Neuron (in vitro differentiated cells): Measurements from ENCODE around the gene ALDH18A1.

Source experiments
- H2AFZ ChIP-seq: one replicate; pipeline ENCODE4 v1.6.1; 2013; ENCODE audit warnings: low read depth, mild to moderate bottlenecking, inconsistent platforms, low read length, moderate library complexity
- H3K27me3 ChIP-seq: one replicate; pipeline ENCODE4 v1.6.1; 2013; ENCODE audit warnings: low read length; ENCODE audit not compliant: insufficient read depth
- H3K36me3 ChIP-seq: one replicate; pipeline ENCODE4 v1.6.1; 2013; ENCODE audit warnings: low read length; ENCODE audit not compliant: insufficient read depth
- H3K4me1 ChIP-seq: one replicate; pipeline ENCODE4 v1.6.1; 2013; ENCODE audit warnings: low read length; ENCODE audit not compliant: insufficient read depth
- H3K4me3 ChIP-seq: 2 replicates; pipeline ENCODE4 v1.5.1; 2013; ENCODE audit warnings: mild to moderate bottlenecking, low read length, moderate library complexity
- H3K9me3 ChIP-seq: one replicate; pipeline ENCODE4 v1.6.1; 2013; ENCODE audit warnings: low read length

Gene ALDH18A1

DNA sequence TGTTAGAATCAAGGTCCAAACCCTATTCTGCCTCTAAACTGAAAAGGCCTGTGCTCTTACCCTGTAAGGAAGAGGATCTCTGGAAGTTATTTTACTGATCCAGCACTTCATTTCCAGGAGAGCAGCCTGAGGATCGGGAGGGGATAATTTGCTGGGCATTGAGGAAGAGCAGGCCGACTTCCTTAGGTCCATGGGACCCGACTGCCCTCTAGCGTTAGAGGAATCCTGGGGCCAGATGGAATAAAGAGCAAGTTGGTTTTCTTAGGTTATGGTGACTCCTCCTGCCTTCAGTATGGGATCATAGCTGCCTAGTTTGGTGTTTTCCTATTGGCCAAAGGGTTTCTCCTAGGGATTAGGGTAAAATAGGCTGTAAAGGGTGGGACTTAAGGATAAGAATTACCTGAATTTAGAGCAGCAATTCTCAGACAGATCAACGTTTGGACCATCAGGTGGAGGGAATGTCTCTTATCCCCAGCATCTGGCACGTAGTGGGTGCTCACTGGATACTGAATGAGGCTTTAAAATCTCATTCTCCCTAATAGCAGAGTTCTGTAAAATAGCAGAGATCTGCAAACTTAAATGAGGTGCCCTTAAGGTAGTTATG, 55.3 kb downstream of the ALDH18A1 start:
- Histone ChIP-seq H3K36me3 (peaks cover 11% of the 10 kb centered on the region), H3K27me3 (no peaks in the 10 kb centered on the region), H3K9me3 (no peaks in the 10 kb centered on the region), H3K4me3 (no peak overlapping the region), H3K4me1 (no peaks in the 10 kb centered on the region), H2AFZ (peak overlapping the region; percentile 62)

DNA sequence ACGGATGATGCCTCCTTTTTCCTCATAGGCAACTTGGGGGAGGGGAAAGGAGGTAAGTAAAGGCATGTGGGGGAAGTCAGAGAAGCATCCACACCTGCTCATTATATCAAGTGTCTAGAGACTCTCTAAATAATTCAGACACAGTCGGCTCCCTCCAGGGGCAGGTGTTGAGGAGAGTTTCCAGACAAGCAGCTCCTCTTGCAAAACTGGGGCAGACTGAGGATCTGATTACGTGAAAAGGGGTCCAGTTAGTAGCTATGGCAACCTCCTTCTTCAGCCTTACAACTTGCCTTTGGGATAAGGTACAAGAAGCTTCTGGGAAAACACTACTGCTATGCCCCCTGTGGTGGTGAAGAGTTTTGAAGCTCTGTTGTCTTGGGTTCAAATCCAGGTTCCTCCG, 56.4 kb downstream of the ALDH18A1 start:
- Histone ChIP-seq H3K4me3 (no peak overlapping the region), H3K27me3 (no peaks in the 10 kb centered on the region), H2AFZ (no peak overlapping the region), H3K4me1 (no peaks in the 10 kb centered on the region), H3K9me3 (no peaks in the 10 kb centered on the region), H3K36me3 (peaks cover 2% of the 10 kb centered on the region)

- Histone ChIP-seq H3K27me3 (no peaks in the 10 kb centered on the region), H2AFZ (no peak overlapping the region), H3K4me1 (no peaks in the 10 kb centered on the region), H3K36me3 (no peaks in the 10 kb centered on the region), H3K4me3 (no peak overlapping the region), H3K9me3 (no peaks in the 10 kb centered on the region)
Measured at GRCh38 chr10:95597788-95598187, 58.7 kb downstream of the ALDH18A1 start.

- Histone ChIP-seq H3K27me3 (peaks cover 5% of the 10 kb centered on the region), H3K4me1 (no peaks in the 10 kb centered on the region), H3K4me3 (no peak overlapping the region), H2AFZ (no peak overlapping the region), H3K9me3 (no peaks in the 10 kb centered on the region), H3K36me3 (no peaks in the 10 kb centered on the region)
Measured at GRCh38 chr10:95588025-95588424, 68.5 kb downstream of the ALDH18A1 start.

DNA sequence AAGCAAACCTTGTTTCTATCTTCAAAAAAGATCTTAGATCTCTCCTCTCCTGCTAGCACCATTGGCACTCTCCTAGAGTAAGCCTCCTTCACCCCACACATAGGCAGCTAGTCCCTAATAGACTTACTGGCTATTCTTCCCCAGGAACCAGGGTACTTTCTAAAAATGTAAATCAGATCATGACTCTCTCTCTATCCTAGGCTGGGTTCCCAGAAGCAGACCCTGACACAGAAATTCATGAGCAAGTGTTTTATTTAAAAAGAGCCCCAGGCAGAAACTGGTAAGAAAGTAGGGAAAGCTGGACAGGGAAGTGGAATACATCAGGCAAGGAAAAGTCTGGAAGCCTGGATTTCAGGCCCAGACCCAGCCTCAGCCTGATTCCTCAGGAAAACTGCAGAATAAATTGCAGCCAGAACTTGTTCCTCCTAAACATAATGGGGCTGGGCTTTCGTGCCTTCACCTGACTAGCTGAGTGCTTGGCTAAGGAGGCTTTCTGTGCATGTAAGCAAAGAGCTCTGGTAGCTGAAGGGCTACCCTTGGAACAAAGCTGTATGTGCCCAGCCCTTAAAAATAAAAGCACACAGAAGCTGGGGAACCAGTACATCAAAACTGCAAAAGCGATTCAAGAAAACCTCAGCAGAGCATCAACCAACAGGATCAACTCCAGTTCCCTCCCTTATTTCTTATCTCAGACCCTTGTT, 76.5 kb downstream of the ALDH18A1 start:
- H3K9me3 ChIP-seq, result no peaks in the 10 kb centered on the region
- H3K27me3 ChIP-seq, result peaks cover 3% of the 10 kb centered on the region
- no peak overlapping the region for H3K4me3 ChIP-seq
- no peaks in the 10 kb centered on the region for H3K36me3 ChIP-seq
- H2AFZ ChIP-seq, result no peak overlapping the region
- no peaks in the 10 kb centered on the region for H3K4me1 ChIP-seq

DNA sequence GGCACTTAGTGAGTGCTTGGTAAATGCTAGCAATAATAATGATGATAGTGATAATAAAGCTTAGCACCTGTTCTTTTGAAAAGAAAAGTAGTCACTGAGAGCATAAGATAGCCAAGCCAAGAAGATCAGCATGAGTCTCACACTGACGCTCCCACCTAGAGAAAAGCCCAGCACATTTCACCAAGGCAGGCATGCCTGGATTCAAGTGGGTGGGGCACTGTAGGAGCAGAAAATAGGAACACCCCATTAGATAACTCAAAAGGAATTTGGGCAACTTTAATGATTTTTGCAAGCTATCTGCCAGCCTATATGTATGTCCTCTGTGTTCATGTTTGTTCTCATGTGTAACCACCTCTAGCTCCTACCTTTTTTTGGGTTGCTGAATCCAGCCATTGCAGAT, 77.2 kb downstream of the ALDH18A1 start:
- H2AFZ ChIP-seq, result no peak overlapping the region
- H3K36me3 ChIP-seq, result no peaks in the 10 kb centered on the region
- H3K27me3 ChIP-seq, result peaks cover 3% of the 10 kb centered on the region
- no peak overlapping the region for H3K4me3 ChIP-seq
- no peaks in the 10 kb centered on the region for H3K9me3 ChIP-seq
- H3K4me1 ChIP-seq, result peaks cover under 1% of the 10 kb centered on the region

DNA sequence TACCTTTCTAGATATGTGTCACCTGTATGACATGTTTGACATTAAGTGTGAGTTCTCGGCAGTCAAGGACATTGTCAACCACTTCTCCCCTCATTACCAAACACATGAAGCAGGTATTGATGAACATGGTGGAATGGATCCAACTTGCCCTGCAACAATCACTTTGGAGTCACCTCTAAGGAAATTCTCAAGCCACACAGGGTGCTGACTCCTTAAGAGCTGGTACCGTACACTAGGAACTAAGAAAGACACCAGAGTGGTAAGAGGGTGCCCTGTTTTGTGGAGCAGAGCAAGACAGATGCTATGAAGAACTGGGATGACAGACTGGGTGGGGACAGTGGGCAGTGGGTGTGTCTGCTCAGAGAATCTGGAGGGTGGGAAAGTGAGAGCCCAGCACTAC, 77.9 kb downstream of the ALDH18A1 start:
- H3K9me3 ChIP-seq, result no peaks in the 10 kb centered on the region
- peaks cover 3% of the 10 kb centered on the region for H3K27me3 ChIP-seq
- H3K4me1 ChIP-seq, result peaks cover 6% of the 10 kb centered on the region
- no peak overlapping the region for H2AFZ ChIP-seq
- H3K4me3 ChIP-seq, result no peak overlapping the region
- H3K36me3 ChIP-seq, result no peaks in the 10 kb centered on the region

DNA sequence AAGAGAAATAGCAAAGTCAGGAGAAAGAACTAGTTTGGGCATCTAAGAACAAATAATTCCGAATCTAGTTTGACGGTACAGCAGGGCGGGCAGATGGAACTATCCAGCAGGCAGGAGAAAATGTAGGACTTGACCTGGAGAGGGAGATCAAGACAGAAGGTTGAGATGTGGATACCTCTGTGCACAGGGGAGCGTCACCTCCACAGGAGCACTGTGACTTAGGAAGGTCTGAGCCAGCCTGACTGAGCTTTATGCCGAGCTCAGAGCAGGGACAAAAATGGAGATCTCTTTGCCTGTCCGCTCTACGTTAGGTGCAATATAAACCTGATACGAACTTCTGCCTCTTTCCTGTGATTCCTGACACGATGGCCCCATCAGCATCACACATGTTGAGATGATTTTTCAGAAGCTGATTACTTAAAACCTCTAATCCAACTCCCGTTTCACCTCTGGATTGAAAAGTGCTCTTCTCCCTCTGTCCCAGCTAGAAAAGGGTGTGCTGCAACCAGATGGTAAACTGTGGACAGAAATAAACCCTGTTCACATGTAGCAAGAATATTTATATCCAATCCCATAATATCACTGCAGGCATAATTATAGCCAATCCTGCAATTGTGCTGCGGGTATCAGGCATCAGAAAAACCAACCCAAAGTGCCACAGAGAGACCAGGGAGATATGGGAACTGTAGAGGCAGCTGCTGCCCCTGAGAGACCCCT, 81.7 kb downstream of the ALDH18A1 start:
- H3K4me3 ChIP-seq, result no peak overlapping the region
- H3K36me3 ChIP-seq, result no peaks in the 10 kb centered on the region
- H3K9me3 ChIP-seq, result no peaks in the 10 kb centered on the region
- peaks cover 13% of the 10 kb centered on the region for H3K4me1 ChIP-seq
- no peak overlapping the region for H2AFZ ChIP-seq
- peaks cover 3% of the 10 kb centered on the region for H3K27me3 ChIP-seq

DNA sequence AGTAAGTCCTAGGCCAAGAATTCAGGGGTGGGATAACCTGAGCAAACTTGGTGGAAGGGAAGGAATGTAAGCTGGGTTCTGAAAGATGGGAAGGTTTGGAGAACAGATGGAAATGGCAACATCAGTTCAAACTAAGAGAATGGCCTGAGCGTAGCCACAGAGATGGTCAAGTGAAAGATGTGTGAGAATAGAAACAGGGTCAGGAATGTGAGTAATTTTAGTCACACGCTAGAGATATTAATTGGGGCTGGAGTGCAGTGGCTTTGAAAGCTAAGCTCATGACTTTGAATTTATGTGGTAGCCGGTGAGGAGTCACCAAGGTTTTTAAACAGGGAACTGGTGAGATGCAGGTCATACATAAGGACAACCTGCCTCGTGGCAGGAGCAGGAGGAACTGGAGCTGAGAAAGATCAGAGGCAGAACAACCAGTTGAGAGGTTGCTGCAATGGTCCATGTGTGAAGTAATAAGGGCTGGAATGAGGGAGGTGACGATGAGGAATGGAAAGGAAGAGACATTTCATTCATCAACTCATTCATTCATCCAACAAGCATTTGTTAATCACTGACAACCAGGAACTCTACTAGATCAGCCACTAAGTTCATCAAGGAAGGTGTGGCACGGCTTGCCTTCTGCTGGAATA, 82.4 kb downstream of the ALDH18A1 start:
- Histone ChIP-seq H3K27me3 (peaks cover 3% of the 10 kb centered on the region), H2AFZ (no peak overlapping the region), H3K4me1 (peaks cover 13% of the 10 kb centered on the region), H3K4me3 (no peak overlapping the region), H3K9me3 (no peaks in the 10 kb centered on the region), H3K36me3 (no peaks in the 10 kb centered on the region)

DNA sequence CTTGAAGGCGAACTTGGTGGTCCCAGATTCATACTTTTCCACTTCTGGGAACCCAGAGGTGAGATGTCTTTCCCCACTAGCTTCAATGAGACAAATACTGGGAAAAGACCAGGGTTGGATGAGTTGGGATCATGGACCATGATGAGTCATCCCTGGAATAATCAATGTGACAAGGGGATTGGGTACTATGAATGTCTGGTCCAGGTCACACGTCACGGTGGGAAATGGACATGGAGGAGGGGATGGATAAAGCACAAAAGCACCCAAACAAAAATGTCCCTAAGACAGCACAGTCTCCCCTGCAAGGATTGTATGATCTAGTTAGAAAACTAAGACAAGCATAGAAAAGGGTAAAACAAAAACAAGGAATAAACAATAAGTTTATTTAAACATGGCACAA, 83.0 kb downstream of the ALDH18A1 start:
- Histone ChIP-seq H3K4me3 (no peak overlapping the region), H3K36me3 (no peaks in the 10 kb centered on the region), H3K9me3 (no peaks in the 10 kb centered on the region), H2AFZ (no peak overlapping the region), H3K4me1 (peaks cover 13% of the 10 kb centered on the region), H3K27me3 (no peaks in the 10 kb centered on the region)

- Histone ChIP-seq H3K4me3 (peak overlapping the region; percentile 21), H3K9me3 (no peaks in the 10 kb centered on the region), H3K36me3 (no peaks in the 10 kb centered on the region), H2AFZ (peak overlapping the region; percentile 94), H3K27me3 (no peaks in the 10 kb centered on the region), H3K4me1 (peaks cover 13% of the 10 kb centered on the region)
Measured at GRCh38 chr10:95572131-95572820, 84.2 kb downstream of the ALDH18A1 start.

DNA sequence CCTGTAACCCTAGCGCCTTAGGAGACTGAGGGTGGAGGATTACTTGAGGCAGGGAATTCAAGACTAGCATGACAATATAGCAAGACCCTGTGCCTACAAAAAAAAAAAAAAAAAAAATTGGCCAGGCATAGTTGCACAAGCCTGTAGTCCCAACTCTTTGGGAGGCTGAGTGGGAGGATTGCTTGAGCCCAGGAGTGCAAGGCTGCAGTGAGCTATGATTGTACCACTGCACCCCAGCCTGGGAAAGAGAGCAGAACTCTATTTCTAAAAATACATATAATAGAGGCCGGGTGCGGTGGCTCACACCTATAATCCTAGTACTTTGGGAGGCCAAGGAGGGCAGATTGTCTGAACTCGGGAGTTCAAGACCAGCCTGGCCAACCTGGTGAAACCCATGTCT, 85.1 kb downstream of the ALDH18A1 start:
- no peak overlapping the region for H2AFZ ChIP-seq
- no peaks in the 10 kb centered on the region for H3K9me3 ChIP-seq
- no peak overlapping the region for H3K4me3 ChIP-seq
- no peaks in the 10 kb centered on the region for H3K36me3 ChIP-seq
- H3K27me3 ChIP-seq, result no peaks in the 10 kb centered on the region
- peaks cover 13% of the 10 kb centered on the region for H3K4me1 ChIP-seq

GRCh38 chr10:95569368-95569767, 87.1 kb downstream of the ALDH18A1 start:
- Histone ChIP-seq H3K27me3 (peaks cover 11% of the 10 kb centered on the region), H3K36me3 (no peaks in the 10 kb centered on the region), H3K9me3 (no peaks in the 10 kb centered on the region), H3K4me3 (no peak overlapping the region), H3K4me1 (peaks cover 13% of the 10 kb centered on the region), H2AFZ (no peak overlapping the region)
